CD4-positive, alpha-beta T cell treated with Interleukin-12 subunit alpha and Interleukin-12 subunit beta, for 1 hour (primary cell): ENCODE measurements around the gene MIPEP.
A peak's percentile ranks its signal among the peaks of the same experiment; 100 is the strongest.

Source experiments
- DNase-seq: peaks from one replicate; pipeline ENCODE4 v3.0.0-alpha.2; 2020

MIPEP gene

GRCh38 chr13:23849670-23850069 is 39.5 kb downstream of the MIPEP start:
- DNase-seq = no peak

- DNase-seq = no peak
These were observed 40.5 kb downstream of the MIPEP start for GRCh38 chr13:23848646-23849141.

GRCh38 chr13:23848019-23848418 is 41.2 kb downstream of the MIPEP start:
- DNase-seq = no peak

- DNase-seq = no peak
These were observed 41.7 kb downstream of the MIPEP start for GRCh38 chr13:23847497-23847896.

- no peak for DNase-seq
These were observed 44.0 kb downstream of the MIPEP start for GRCh38 chr13:23845105-23845725.

GRCh38 chr13:23844132-23844531 is 45.1 kb downstream of the MIPEP start:
- no peak for DNase-seq

GRCh38 chr13:23843436-23843835 is 45.8 kb downstream of the MIPEP start:
- DNase-seq = no peak

- DNase-seq = no peak
These were observed 46.8 kb downstream of the MIPEP start for GRCh38 chr13:23842406-23842805.

- DNase-seq = no peak
These were observed 55.2 kb downstream of the MIPEP start for GRCh38 chr13:23833733-23834611.

- DNase-seq = no peak
These were observed 60.3 kb downstream of the MIPEP start for GRCh38 chr13:23828866-23829265.

- DNase-seq = no peak
These were observed 61.1 kb downstream of the MIPEP start for GRCh38 chr13:23828086-23828485.

- no peak for DNase-seq
These were observed 64.0 kb downstream of the MIPEP start for GRCh38 chr13:23825179-23825578.

GRCh38 chr13:23824371-23824770 is 64.8 kb downstream of the MIPEP start:
- DNase-seq = no peak

- no peak for DNase-seq
These were observed 66.9 kb downstream of the MIPEP start for GRCh38 chr13:23822252-23822824.

- DNase-seq = no peak
These were observed 68.7 kb downstream of the MIPEP start for GRCh38 chr13:23820530-23820929.

GRCh38 chr13:23817830-23818229 is 71.4 kb downstream of the MIPEP start:
- peak; percentile 7 for DNase-seq

- no peak for DNase-seq
These were observed 72.1 kb downstream of the MIPEP start for GRCh38 chr13:23817136-23817535.

- no peak for DNase-seq
These were observed 75.6 kb downstream of the MIPEP start for GRCh38 chr13:23813635-23814034.

GRCh38 chr13:23811366-23812062 is 77.7 kb downstream of the MIPEP start:
- DNase-seq = no peak

GRCh38 chr13:23810685-23811240 is 78.4 kb downstream of the MIPEP start:
- DNase-seq = no peak

- no peak for DNase-seq
These were observed 80.4 kb downstream of the MIPEP start for GRCh38 chr13:23808803-23809202.

- DNase-seq = no peak
These were observed 82.2 kb downstream of the MIPEP start for GRCh38 chr13:23806874-23807526.
